WI38 (cell line): ENCODE measurements around the gene COL6A2.
A peak's percentile ranks its signal among the peaks of the same experiment; 100 is the strongest.

Experiments
- H3K4me3 ChIP-seq: 2 replicates; pipeline ENCODE4 v1.5.1; 2011; ENCODE audit warnings: low read depth, mild to moderate bottlenecking, control low read depth, low read length
- CTCF ChIP-seq: IDR thresholded peaks from 2 replicates; pipeline ENCODE4 v1.5.1; 2012; ENCODE audit warnings: low read depth, mild to moderate bottlenecking, control low read depth, low read length

COL6A2 gene

GRCh38 chr21:46092811-46093667 lies 4.9 kb upstream of the COL6A2 start:
- peak overlapping the region; percentile 51 for H3K4me3 ChIP-seq
- no peak for TF ChIP-seq CTCF

GRCh38 chr21:46093668-46094400 lies 4.1 kb upstream of the COL6A2 start:
- TF ChIP-seq CTCF: no peak
- no peak overlapping the region for H3K4me3 ChIP-seq

DNA sequence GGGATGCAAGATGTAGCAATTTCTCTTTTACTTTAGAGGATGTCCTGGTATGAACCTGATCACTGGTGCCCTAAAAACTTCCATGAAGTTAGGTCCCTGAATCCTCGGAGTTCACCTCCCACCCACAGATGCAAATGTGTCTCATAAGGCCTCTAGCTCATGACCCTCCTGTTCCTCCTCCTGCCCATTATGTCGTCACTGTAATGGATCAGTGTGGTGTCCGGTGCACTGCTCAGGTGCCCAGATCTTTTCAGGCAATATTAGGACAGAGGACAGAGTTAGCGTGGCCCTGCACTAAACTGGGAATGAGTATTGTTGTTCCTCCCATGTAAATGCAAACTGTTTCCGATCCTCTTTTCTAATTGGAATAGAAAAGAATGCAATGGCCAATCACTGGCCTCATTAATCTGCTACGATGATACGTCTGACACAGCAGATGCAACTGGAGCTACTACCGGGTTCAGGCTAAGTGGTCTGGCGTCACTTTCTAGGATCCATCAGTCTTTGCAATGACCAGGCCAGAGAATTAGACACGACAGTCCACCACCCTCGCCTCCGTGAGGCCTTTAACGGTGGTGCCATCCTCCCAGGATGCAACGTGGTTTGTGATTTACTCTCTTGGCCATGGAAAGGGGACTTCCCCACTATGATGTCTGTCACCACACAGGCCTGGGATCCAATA lies 3.4 kb upstream of the COL6A2 start:
- no peak for TF ChIP-seq CTCF
- no peak overlapping the region for H3K4me3 ChIP-seq

GRCh38 chr21:46095083-46095719 lies 2.7 kb upstream of the COL6A2 start:
- no peak for TF ChIP-seq CTCF
- no peak overlapping the region for H3K4me3 ChIP-seq

GRCh38 chr21:46095814-46096595 lies 1.9 kb upstream of the COL6A2 start:
- H3K4me3 ChIP-seq: no peak overlapping the region
- no peak for TF ChIP-seq CTCF

DNA sequence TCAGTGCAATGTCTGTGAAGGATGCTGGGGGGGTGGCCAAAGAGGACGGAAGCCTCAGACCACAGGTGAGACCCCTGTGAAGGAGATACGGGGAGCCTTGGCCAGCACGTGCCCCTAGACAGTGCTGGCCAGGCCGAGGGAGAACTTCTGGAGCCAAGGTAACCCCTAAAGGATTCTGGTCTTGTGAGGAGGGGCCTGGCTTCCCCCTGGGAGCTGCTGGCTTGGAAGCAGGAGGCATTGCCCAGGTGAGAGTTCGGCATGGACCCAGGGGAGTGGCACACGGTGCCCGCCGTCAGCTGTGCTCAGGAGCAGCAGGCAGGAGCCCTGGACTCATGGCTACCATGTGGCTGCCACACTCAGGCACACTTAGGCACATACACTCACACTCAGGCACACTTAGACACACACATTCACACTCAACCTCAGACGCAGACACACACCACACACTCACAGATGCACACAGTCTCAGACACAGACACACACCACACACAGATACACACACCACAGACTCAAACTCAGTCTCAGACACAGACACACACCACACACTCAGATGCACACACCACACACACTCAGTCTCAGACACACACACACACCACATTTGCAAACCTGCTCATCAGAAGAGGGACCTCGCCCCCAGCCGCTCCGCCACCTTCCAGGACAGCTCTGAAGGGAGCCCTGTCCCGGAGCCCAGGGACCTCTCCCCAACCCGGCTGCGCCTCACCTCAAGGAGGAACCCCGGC lies 1.1 kb upstream of the COL6A2 start:
- H3K4me3 ChIP-seq: peak overlapping the region; percentile 88
- TF ChIP-seq CTCF: no peak
